Bronchial epithelial cell (primary cell): Measurements from ENCODE around the gene NTM. TPM values are rescaled to one million over a fixed set of nuclear protein-coding genes. Genes with fewer than 3 reads are reported as not detected.

ENCODE experiments used
- DNase-seq: peaks from one replicate; pipeline ENCODE4 v3.0.0-alpha.2; 2010; ENCODE audit warnings: low read depth
- FAIRE-seq: peaks from 2 replicates; lab custom pipeline; 2011; peaks lifted over from hg19 to GRCh38; lab: Jason Lieb, UNC
- H3K27me3 ChIP-seq: 2 replicates; pipeline ENCODE4 v1.5.1; 2011; ENCODE audit warnings: low read length; ENCODE audit not compliant: control insufficient read depth, insufficient read depth
- H3K36me3 ChIP-seq: 2 replicates; pipeline ENCODE4 v1.5.1; 2011; ENCODE audit warnings: low read length; ENCODE audit not compliant: control insufficient read depth, insufficient read depth
- H3K4me3 ChIP-seq: 2 replicates; pipeline ENCODE4 v1.5.1; 2011; ENCODE audit warnings: mild to moderate bottlenecking, low read depth, low read length, control low read depth
- CTCF ChIP-seq: IDR thresholded peaks from 2 replicates; pipeline ENCODE4 v1.5.1; 2011; ENCODE audit warnings: mild to moderate bottlenecking, moderate library complexity, low read length, control low read depth, inconsistent platforms; ENCODE audit not compliant: insufficient read depth, severe bottlenecking
- total RNA-seq: library from RNA; depleted of rRNA; stranded (reverse); fragments of >200 nt; gene quantifications from 2 replicates; pipeline ENCODE4 v1.2.1, GENCODE V29; 2014

The NTM gene
- total RNA-seq, 1 donor from 2014 or later, result 4.2 TPM

- no peaks in the 10 kb centered on the region for H3K36me3 ChIP-seq
- no peaks in the 10 kb centered on the region for H3K27me3 ChIP-seq
- TF ChIP-seq CTCF, result no peak
- H3K4me3 ChIP-seq, result no peak overlapping the region
- DNase-seq (no peak), FAIRE-seq (no peak)
These were observed 317.1 kb downstream of the NTM start for GRCh38 chr11:131687291-131688047.

- FAIRE-seq, result no peak
- DNase-seq, result peak; percentile 10
- Histone ChIP-seq H3K4me3 (no peak overlapping the region), H3K36me3 (no peaks in the 10 kb centered on the region), H3K27me3 (no peaks in the 10 kb centered on the region)
- TF ChIP-seq CTCF, result peak; percentile 70
These were observed 317.8 kb downstream of the NTM start for GRCh38 chr11:131688048-131688693.

- DNase-seq, result no peak
- no peak for FAIRE-seq
- no peak for TF ChIP-seq CTCF
- no peaks in the 10 kb centered on the region for H3K36me3 ChIP-seq
- H3K27me3 ChIP-seq, result no peaks in the 10 kb centered on the region
- H3K4me3 ChIP-seq, result no peak overlapping the region
These were observed 318.9 kb downstream of the NTM start for GRCh38 chr11:131689049-131689925.

GRCh38 chr11:131690362-131690761 lies 319.9 kb downstream of the NTM start:
- no peak for FAIRE-seq
- no peak for TF ChIP-seq CTCF
- DNase-seq, result no peak
- Histone ChIP-seq H3K36me3 (no peaks in the 10 kb centered on the region), H3K27me3 (no peaks in the 10 kb centered on the region), H3K4me3 (no peak overlapping the region)

GRCh38 chr11:131690776-131691175 lies 320.4 kb downstream of the NTM start:
- no peak overlapping the region for H3K4me3 ChIP-seq
- no peak for TF ChIP-seq CTCF
- no peaks in the 10 kb centered on the region for H3K36me3 ChIP-seq
- DNase-seq (no peak), FAIRE-seq (no peak)
- no peaks in the 10 kb centered on the region for H3K27me3 ChIP-seq
